GM19328 (cell line): ENCODE measurements around the gene LRP1B.

Experiments
- ATAC-seq: cut with Tn5 transposase; IDR thresholded peaks from one replicate; pipeline ENCODE4 v1.9.1; 2021; ENCODE audit warnings: mild to moderate bottlenecking, moderate library complexity; ENCODE audit not compliant: unreplicated experiment

Gene LRP1B

GRCh38 chr2:140257692-140258300 is 1873.0 kb downstream of the LRP1B start:
- ATAC-seq: no peak

DNA sequence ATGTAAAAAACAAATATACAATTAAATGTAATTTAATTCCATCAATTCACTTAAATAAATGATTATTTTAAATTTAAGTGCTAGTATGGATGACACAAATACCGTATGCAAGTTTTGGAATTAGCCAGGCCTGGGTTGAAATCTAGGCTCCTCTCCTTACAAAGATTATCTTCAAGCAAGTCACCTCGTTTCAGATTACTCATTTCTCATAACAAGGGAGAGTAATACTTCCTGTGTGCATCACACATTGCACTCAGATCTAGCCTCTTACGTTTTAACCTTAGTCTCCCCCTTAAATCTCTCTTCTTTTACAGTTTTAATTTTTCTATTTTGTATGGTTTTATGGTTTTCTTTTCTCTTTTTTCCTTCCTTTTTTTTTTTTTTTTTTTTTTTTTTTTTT is 1874.7 kb downstream of the LRP1B start:
- ATAC-seq: no peak

GRCh38 chr2:140249821-140250220 is 1881.0 kb downstream of the LRP1B start:
- ATAC-seq: no peak

- ATAC-seq: no peak
These were observed 1882.2 kb downstream of the LRP1B start for GRCh38 chr2:140248623-140249022.

GRCh38 chr2:140247451-140248195 is 1883.2 kb downstream of the LRP1B start:
- ATAC-seq: no peak

DNA sequence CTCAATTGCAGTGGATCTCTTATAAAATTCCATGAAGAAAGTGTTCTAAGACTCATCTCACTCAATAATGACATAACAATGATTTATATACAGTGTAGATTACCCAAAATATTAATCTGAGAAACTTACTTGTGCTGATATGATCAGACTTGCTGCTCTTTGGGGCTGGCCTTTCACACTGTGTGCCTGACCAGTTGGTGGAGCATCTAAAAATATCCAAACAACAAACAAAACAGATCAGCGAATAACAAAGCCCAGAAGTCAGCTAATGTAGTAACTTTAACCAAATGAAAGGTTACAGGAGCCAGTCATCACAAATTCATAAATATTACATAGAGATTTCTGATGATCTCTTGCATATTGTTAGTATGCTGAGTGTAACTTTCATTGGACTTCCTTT is 1883.9 kb downstream of the LRP1B start:
- ATAC-seq: no peak

- ATAC-seq: no peak
These were observed 1884.8 kb downstream of the LRP1B start for GRCh38 chr2:140246058-140246457.

- no peak for ATAC-seq
These were observed 1887.9 kb downstream of the LRP1B start for GRCh38 chr2:140242889-140243288.

DNA sequence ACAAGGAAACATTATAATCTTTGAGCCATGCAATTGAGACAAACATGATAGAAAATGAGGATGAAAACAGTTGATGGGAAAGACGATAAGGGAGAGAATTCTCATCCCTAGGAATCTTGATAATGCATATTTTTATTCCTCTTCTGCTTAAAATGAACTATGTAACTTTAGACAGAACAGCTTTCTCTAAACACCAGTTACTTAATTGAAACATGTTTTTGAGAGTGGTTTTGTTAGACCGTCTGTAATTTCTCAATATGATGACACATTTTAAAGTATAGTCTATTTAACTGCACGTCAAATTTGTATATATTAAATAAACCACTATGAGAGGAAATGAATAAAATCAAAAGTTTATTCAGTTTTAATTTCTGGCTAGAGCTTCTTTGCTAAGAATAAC is 1896.7 kb downstream of the LRP1B start:
- no peak for ATAC-seq

DNA sequence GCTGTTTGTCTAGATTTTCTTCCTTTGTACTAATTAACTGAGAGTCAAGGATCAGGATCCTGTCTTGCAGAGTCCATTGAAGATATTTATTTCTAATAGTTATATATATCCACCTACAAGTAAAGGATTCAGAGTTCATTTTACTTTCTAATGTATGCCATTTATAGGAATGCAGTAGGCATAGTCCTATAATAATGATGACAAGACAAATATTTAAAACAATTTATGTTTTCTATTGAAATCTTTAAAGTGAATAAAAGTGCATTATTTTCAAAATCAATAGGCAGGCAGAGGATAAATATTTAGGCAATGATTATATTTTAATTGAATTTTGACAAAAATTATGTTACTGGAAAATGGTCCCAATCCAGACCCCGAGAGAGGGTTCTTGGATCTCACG is 1919.9 kb downstream of the LRP1B start:
- no peak for ATAC-seq

DNA sequence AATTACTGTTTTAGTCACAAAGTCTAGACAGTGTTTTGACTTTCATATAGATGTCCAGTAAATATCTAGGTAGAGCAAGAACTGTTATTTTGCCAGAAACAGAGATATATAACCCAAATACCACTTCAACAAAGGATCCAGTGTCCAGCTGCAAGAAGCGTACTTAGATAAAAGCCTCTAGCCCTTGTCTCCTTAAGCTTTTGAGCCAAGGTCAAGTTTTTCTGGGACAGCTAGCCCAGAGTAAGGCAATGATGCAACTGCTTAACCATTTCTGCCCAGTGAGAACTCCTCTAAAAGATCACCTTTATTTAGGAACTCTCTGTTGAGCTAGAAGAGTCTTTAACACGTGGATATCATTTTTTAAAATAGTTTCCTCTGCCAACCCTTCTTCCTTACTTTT is 1925.7 kb downstream of the LRP1B start:
- no peak for ATAC-seq

DNA sequence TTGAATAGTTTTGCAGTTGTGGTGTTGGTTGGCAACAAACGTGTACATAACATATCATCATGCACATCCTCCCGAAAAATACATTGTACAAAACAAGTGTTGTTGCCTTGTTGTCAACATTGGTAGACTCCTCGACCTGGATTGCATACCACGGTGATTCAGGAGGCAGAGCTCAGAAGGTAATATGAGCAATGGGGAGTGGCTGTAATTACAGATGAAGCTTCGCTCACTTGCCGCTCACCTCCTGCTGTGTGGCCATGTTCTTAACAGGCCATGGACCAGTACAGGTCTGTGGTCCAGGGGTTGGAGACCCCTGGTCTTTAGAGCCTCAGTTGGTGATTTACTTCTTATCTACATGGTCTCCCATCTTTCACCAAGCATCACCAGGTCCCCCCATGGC is 1927.5 kb downstream of the LRP1B start:
- ATAC-seq: no peak

GRCh38 chr2:140201572-140201971 is 1929.2 kb downstream of the LRP1B start:
- ATAC-seq: no peak

DNA sequence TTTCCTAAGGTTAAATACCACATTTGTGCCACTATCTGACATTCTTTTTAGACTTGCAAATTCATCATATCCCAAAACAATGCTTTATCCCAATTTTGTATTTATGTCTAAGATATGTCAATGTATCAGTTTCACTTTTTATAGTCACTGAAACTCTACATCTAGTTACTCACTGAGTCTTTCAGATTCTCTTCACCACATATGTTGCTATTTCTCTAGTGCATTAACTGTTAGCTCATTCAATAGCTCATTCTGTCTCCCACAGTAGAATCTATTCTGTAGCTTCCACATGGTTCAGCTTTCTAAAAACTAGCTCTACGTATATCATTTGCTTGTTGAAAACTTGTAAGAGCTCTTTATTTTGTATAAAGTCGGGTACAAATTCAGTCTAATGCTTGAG is 1930.1 kb downstream of the LRP1B start:
- no peak for ATAC-seq

DNA sequence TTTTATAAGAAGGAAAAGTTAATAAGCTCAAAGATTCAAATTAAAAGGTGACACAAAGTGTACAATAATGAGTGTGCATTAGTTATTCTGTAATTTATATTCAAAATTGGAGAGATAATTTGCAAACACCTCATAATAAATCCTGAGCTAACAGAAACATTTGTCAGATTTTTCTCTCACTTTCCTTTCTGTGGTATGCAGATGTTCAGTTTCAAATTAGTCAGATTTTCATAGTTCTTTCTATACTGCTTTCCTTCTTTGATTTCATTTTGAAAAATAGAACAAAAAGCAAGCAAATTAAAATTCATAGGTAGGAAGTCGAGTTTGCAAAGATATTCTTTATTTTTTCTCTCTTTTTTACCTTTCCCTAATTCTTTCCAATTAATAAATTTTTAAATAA is 1930.5 kb downstream of the LRP1B start:
- no peak for ATAC-seq

DNA sequence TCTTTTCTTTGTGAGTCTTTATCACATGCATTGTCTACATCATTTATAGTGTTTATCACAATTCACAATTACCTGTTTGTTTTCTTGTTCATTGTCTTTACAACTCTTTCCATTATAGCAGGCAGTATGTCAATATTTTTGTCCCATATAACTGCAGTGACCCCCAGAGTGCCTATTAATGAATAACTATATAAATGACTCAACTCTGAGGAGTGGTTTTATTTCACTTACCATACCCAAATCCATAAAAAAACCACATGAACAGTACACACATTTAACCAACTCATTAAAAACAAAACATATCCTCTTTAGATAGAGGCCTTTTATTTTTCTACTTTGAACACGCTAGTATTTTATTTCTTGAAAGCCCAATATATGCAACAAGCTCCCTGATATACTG is 1931.5 kb downstream of the LRP1B start:
- no peak for ATAC-seq

GRCh38 chr2:140187086-140187485 is 1943.7 kb downstream of the LRP1B start:
- ATAC-seq: no peak

- ATAC-seq: no peak
These were observed 1944.5 kb downstream of the LRP1B start for GRCh38 chr2:140186313-140186712.

DNA sequence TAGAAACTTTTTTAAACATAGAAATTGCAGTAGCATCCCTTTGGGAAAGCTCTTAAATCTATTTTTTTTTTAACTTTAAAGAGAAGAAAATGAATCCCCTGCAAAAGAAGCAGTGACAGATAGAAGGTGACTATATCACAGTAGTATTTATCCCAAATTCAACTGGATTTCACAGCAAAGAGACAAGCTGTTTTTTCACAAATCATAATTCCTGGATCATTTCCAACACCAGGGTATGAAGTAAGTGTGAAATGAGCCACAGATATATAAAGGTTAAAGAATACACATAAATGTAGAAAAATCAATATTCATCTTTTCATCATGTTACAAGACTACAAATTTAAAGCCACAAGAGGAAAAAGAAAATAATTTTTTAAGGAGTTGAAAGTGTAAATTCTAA is 1945.7 kb downstream of the LRP1B start:
- ATAC-seq: no peak

DNA sequence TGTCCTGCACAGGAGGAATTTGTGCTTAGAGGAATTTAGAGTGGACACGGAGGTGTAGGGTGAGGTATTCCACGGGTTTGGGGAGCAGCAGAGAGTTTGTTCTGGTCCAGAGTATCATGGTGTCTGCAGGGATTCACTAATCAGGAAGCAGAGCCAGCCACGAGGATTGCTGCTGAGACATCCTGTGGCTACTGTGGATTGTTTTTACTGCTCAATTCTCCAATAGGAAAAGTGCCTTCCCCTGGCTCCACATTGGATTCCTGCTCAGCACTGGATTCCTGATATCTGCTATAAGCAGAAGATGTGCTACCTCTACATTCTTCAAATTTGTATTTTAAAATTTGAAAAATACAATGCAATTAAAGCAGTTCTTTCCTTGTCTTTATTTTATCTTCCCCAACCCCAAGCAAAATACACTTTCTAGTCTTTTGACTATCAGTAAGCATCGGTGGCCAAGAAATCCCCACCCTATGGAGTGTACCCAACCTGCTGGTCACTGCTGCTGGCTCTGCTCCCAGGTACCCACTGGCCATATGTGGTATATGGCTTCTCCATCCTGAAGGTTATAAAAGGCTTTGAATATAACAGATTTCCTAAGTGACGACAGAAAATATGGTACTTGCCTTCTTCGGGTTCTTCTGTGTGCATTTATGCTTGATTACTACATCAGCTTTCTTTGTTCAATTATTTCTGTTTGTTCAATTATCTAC is 1947.6 kb downstream of the LRP1B start:
- ATAC-seq: no peak
